Measurements from ENCODE around the gene RBFOX2. TPM values are rescaled to one million over a fixed set of nuclear protein-coding genes. Genes with fewer than 3 reads are reported as not detected.

The RBFOX2 gene
- total and polyA plus RNA-seq, 2 of the 8 experiments (the other 6 are each of a cell fraction or from before 2014, with no cell fraction given) = 121 to 122 TPM

DNA sequence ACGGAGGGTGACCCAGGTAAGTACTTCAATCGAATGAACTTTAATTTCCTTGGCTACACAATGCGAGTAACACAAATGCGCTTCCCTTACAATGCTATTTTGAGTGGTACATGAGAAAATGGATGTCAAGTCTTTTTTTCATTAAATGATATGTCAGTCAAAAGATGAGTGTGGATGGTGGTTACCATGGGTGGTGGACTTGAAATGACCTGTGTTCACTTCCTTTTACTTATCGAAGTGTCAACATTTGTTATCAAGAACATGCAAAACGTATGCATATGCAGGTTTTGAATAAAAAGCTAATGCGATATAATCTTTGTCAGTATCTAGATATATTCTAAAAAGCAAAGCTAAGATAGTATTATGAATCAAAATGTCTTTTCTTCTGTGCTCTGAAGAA is 319.7 kb downstream of the RBFOX2 start (continued):
- TF ChIP-seq, protein P1, sequence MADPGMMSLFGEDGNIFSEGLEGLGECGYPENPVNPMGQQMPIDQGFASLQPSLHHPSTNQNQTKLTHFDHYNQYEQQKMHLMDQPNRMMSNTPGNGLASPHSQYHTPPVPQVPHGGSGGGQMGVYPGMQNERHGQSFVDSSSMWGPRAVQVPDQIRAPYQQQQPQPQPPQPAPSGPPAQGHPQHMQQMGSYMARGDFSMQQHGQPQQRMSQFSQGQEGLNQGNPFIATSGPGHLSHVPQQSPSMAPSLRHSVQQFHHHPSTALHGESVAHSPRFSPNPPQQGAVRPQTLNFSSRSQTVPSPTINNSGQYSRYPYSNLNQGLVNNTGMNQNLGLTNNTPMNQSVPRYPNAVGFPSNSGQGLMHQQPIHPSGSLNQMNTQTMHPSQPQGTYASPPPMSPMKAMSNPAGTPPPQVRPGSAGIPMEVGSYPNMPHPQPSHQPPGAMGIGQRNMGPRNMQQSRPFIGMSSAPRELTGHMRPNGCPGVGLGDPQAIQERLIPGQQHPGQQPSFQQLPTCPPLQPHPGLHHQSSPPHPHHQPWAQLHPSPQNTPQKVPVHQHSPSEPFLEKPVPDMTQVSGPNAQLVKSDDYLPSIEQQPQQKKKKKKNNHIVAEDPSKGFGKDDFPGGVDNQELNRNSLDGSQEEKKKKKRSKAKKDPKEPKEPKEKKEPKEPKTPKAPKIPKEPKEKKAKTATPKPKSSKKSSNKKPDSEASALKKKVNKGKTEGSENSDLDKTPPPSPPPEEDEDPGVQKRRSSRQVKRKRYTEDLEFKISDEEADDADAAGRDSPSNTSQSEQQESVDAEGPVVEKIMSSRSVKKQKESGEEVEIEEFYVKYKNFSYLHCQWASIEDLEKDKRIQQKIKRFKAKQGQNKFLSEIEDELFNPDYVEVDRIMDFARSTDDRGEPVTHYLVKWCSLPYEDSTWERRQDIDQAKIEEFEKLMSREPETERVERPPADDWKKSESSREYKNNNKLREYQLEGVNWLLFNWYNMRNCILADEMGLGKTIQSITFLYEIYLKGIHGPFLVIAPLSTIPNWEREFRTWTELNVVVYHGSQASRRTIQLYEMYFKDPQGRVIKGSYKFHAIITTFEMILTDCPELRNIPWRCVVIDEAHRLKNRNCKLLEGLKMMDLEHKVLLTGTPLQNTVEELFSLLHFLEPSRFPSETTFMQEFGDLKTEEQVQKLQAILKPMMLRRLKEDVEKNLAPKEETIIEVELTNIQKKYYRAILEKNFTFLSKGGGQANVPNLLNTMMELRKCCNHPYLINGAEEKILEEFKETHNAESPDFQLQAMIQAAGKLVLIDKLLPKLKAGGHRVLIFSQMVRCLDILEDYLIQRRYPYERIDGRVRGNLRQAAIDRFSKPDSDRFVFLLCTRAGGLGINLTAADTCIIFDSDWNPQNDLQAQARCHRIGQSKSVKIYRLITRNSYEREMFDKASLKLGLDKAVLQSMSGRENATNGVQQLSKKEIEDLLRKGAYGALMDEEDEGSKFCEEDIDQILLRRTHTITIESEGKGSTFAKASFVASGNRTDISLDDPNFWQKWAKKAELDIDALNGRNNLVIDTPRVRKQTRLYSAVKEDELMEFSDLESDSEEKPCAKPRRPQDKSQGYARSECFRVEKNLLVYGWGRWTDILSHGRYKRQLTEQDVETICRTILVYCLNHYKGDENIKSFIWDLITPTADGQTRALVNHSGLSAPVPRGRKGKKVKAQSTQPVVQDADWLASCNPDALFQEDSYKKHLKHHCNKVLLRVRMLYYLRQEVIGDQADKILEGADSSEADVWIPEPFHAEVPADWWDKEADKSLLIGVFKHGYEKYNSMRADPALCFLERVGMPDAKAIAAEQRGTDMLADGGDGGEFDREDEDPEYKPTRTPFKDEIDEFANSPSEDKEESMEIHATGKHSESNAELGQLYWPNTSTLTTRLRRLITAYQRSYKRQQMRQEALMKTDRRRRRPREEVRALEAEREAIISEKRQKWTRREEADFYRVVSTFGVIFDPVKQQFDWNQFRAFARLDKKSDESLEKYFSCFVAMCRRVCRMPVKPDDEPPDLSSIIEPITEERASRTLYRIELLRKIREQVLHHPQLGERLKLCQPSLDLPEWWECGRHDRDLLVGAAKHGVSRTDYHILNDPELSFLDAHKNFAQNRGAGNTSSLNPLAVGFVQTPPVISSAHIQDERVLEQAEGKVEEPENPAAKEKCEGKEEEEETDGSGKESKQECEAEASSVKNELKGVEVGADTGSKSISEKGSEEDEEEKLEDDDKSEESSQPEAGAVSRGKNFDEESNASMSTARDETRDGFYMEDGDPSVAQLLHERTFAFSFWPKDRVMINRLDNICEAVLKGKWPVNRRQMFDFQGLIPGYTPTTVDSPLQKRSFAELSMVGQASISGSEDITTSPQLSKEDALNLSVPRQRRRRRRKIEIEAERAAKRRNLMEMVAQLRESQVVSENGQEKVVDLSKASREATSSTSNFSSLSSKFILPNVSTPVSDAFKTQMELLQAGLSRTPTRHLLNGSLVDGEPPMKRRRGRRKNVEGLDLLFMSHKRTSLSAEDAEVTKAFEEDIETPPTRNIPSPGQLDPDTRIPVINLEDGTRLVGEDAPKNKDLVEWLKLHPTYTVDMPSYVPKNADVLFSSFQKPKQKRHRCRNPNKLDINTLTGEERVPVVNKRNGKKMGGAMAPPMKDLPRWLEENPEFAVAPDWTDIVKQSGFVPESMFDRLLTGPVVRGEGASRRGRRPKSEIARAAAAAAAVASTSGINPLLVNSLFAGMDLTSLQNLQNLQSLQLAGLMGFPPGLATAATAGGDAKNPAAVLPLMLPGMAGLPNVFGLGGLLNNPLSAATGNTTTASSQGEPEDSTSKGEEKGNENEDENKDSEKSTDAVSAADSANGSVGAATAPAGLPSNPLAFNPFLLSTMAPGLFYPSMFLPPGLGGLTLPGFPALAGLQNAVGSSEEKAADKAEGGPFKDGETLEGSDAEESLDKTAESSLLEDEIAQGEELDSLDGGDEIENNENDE (IDR thresholded peaks at IDR 0.05; ENCODE audit: insufficient replicate concordance, low read length) = no peak
- no peak for TF ChIP-seq NRF1 (IDR thresholded peaks at IDR 0.05; ENCODE audit: low read depth, low read length)
- no peak for TF ChIP-seq EGR1 (IDR thresholded peaks at IDR 0.05; ENCODE audit: borderline replicate concordance, low read depth, low read length)

Measured in H1 (cell line).